MM.1S (cell line): Measurements from ENCODE around the gene DBP.

Experiments used
- EZH2 ChIP-seq: fragments of 300-600 bp; sonication (generic); optimal IDR thresholded peaks from 2 replicates; pipeline ENCODE3; 2017; ENCODE audit warnings: low read depth, mild to moderate bottlenecking, antibody characterized with exemption, low read length, mixed read lengths
- EZH2phosphoT487 ChIP-seq: fragments of 300-600 bp; sonication (generic); IDR thresholded peaks from 2 replicates; pipeline ENCODE4 v1.6.1; 2018; ENCODE audit warnings: antibody characterized with exemption, low read length
- TF ChIP-seq, protein P1 (sequence below): fragments of 300-600 bp; sonication (generic); IDR thresholded peaks from 2 replicates; pipeline ENCODE4 v1.5.1; 2016; ENCODE audit warnings: antibody characterized with exemption, low read length, mixed read lengths

- TF ChIP-seq, protein P1, sequence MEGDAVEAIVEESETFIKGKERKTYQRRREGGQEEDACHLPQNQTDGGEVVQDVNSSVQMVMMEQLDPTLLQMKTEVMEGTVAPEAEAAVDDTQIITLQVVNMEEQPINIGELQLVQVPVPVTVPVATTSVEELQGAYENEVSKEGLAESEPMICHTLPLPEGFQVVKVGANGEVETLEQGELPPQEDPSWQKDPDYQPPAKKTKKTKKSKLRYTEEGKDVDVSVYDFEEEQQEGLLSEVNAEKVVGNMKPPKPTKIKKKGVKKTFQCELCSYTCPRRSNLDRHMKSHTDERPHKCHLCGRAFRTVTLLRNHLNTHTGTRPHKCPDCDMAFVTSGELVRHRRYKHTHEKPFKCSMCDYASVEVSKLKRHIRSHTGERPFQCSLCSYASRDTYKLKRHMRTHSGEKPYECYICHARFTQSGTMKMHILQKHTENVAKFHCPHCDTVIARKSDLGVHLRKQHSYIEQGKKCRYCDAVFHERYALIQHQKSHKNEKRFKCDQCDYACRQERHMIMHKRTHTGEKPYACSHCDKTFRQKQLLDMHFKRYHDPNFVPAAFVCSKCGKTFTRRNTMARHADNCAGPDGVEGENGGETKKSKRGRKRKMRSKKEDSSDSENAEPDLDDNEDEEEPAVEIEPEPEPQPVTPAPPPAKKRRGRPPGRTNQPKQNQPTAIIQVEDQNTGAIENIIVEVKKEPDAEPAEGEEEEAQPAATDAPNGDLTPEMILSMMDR, result no peak
- TF ChIP-seq EZH2 (no peak), EZH2phosphoT487 (no peak)
Observed at GRCh38 chr19:48633148-48634035, 3.8 kb downstream of the DBP start.
